Skin epidermis (tissue), 12 donors: ENCODE data around the gene ATXN1.
"Not testable (repeated sequence)": the region's sequence is repeated elsewhere in the genome, so short reads cannot be mapped to it uniquely, and the experiment has no call there.

Experiments used
- H3K27ac ChIP-seq, 21 experiments: fragments of 200-600 bp; sonication (generic) in 11 of 21; one replicate each; pipeline ENCODE4 v1.5.0; 2020; ENCODE audit warnings: mild to moderate bottlenecking in 3 of 21, inconsistent platforms in 2 of 21, moderate library complexity in 2 of 21
- H3K4me3 ChIP-seq, 7 experiments: fragments of 200-600 bp; sonication (generic) in 2 of 7; one replicate each; pipeline ENCODE4 v1.5.0; 2020; ENCODE audit warnings: inconsistent platforms in 2 of 7, mild to moderate bottlenecking in 2 of 7, moderate library complexity in 1 of 7

ATXN1 gene

GRCh38 chr6:16429669-16430068 is 331.6 kb downstream of the ATXN1 start:
- Histone ChIP-seq H3K4me3 (no peak overlapping the region), H3K27ac (no peak overlapping the region)

GRCh38 chr6:16427124-16427523 is 334.1 kb downstream of the ATXN1 start:
- Histone ChIP-seq H3K4me3 (no peak overlapping the region), H3K27ac (peak overlapping the region in 1 of 21 experiments; percentile 38)

- peak overlapping the region in 1 of 21 experiments; percentile 51 for H3K27ac ChIP-seq
Measured at GRCh38 chr6:16425881-16426615, 335.2 kb downstream of the ATXN1 start.

GRCh38 chr6:16421462-16421960 is 339.7 kb downstream of the ATXN1 start:
- Histone ChIP-seq H3K27ac (peak overlapping the region in 16 of 21 experiments; percentile 1 to 83 (median 34)), H3K4me3 (no peak overlapping the region)

More at GRCh38 chr6:16425881-16426615, 335.2 kb downstream of the ATXN1 start:
- H3K4me3 ChIP-seq: no peak overlapping the region

- Histone ChIP-seq H3K4me3 (no peak overlapping the region), H3K27ac (peak overlapping the region in 20 of 21 experiments; percentile 3 to 83 (median 38))
Measured at GRCh38 chr6:16420715-16421461, 340.4 kb downstream of the ATXN1 start.

- H3K4me3 ChIP-seq: no peak overlapping the region
- H3K27ac ChIP-seq: peak overlapping the region in 19 of 21 experiments; percentile 9 to 83 (median 45)
Measured at GRCh38 chr6:16420337-16420714, 340.9 kb downstream of the ATXN1 start.

- peak overlapping the region in 15 of 21 experiments; percentile 9 to 83 (median 56) for H3K27ac ChIP-seq
- no peak overlapping the region for H3K4me3 ChIP-seq
Measured at GRCh38 chr6:16419636-16420336, 341.5 kb downstream of the ATXN1 start.

- H3K27ac ChIP-seq: no peak overlapping the region
- no peak overlapping the region for H3K4me3 ChIP-seq
Measured at GRCh38 chr6:16418151-16418550, 343.1 kb downstream of the ATXN1 start.

- Histone ChIP-seq H3K4me3 (no peak overlapping the region), H3K27ac (no peak overlapping the region)
Measured at GRCh38 chr6:16415677-16416076, 345.6 kb downstream of the ATXN1 start.

GRCh38 chr6:16414205-16414604 is 347.1 kb downstream of the ATXN1 start:
- H3K4me3 ChIP-seq: no peak overlapping the region
- H3K27ac ChIP-seq: peak overlapping the region in 11 of 21 experiments; percentile 0 to 56 (median 41)

GRCh38 chr6:16413399-16413798 is 347.9 kb downstream of the ATXN1 start:
- no peak overlapping the region for H3K4me3 ChIP-seq
- peak overlapping the region in 8 of 21 experiments; percentile 7 to 56 (median 32) for H3K27ac ChIP-seq

GRCh38 chr6:16412982-16413381 is 348.3 kb downstream of the ATXN1 start:
- peak overlapping the region in 6 of 21 experiments; percentile 22 to 46 (median 28) for H3K27ac ChIP-seq
- no peak overlapping the region for H3K4me3 ChIP-seq

- Histone ChIP-seq H3K4me3 (no peak overlapping the region), H3K27ac (peak overlapping the region in 1 of 21 experiments; percentile 24)
Measured at GRCh38 chr6:16412171-16412570, 349.1 kb downstream of the ATXN1 start.

GRCh38 chr6:16409531-16410441 is 351.5 kb downstream of the ATXN1 start:
- Histone ChIP-seq H3K4me3 (no peak overlapping the region), H3K27ac (peak overlapping the region in 10 of 21 experiments; percentile 2 to 65 (median 26))

GRCh38 chr6:16408766-16409165 is 352.5 kb downstream of the ATXN1 start:
- Histone ChIP-seq H3K27ac (peak overlapping the region in 1 of 21 experiments; percentile 13), H3K4me3 (no peak overlapping the region)

GRCh38 chr6:16406966-16407365 is 354.3 kb downstream of the ATXN1 start:
- H3K27ac ChIP-seq: peak overlapping the region in 6 of 21 experiments; percentile 27 to 51 (median 36)
- no peak overlapping the region for H3K4me3 ChIP-seq

GRCh38 chr6:16406538-16406937 is 354.7 kb downstream of the ATXN1 start:
- H3K4me3 ChIP-seq: not testable (repeated sequence)
- peak overlapping the region in 8 of 21 experiments; percentile 2 to 51 (median 28) for H3K27ac ChIP-seq

GRCh38 chr6:16405375-16405774 is 355.9 kb downstream of the ATXN1 start:
- Histone ChIP-seq H3K4me3 (no peak overlapping the region), H3K27ac (peak overlapping the region in 2 of 21 experiments; percentile 8 to 37)

GRCh38 chr6:16404456-16404855 is 356.8 kb downstream of the ATXN1 start:
- no peak overlapping the region for H3K4me3 ChIP-seq
- H3K27ac ChIP-seq: peak overlapping the region in 5 of 21 experiments; percentile 1 to 45 (median 11)
